ENCODE measurements around the gene ZFC3H1. TPM values are rescaled to one million over a fixed set of nuclear protein-coding genes. Genes with fewer than 3 reads are reported as not detected.
A peak's percentile ranks its signal among the peaks of the same experiment; 100 is the strongest.

Gene ZFC3H1
- total and polyA plus RNA-seq, 9 of the 15 experiments (the other 6 are each of a cell fraction or from before 2014, with no cell fraction given) = 14.8 to 80.5 (median 22.1) TPM

GRCh38 chr12:71661977-71662530 is 1.6 kb downstream of the ZFC3H1 start (continued):
- TF ChIP-seq MNT (conservative IDR thresholded peaks at IDR 0.05) (no peak), SFPQ (IDR thresholded peaks at IDR 0.05; ENCODE audit: low read depth, low read length) (no peak), E2F1 (CRISPR knock-in tag; IDR thresholded peaks at IDR 0.05) (no peak), MITF (IDR thresholded peaks at IDR 0.05) (no peak), CREB3 (tag; conservative IDR thresholded peaks at IDR 0.05; ENCODE audit: low read depth) (no peak), EP300 (IDR thresholded peaks at IDR 0.05; ENCODE audit: low read length) (peak; percentile 29; the same call in 1 of the 2 replicates), E4F1 (CRISPR knock-in tag; IDR thresholded peaks at IDR 0.05; ENCODE audit: borderline replicate concordance) (no peak), ATF6 (CRISPR knock-in tag; IDR thresholded peaks at IDR 0.05) (no peak), TAF7 (tag; IDR thresholded peaks at IDR 0.05) (no peak), SRSF3 (IDR thresholded peaks at IDR 0.05; ENCODE audit: insufficient read depth, low read length) (no peak), NCOR1 (IDR thresholded peaks at IDR 0.05) (peak; percentile 66), XRCC5 (IDR thresholded peaks at IDR 0.05; ENCODE audit: low read depth, low read length) (no peak), RBM14 (IDR thresholded peaks at IDR 0.05; ENCODE audit: borderline replicate concordance, insufficient read depth, low read depth, low read length) (no peak), CBFA2T3 (IDR thresholded peaks at IDR 0.05) (peak; percentile 83), ZNF436 (CRISPR knock-in tag; IDR thresholded peaks at IDR 0.05) (no peak)

Measured in K562 (cell line).